IPS-15b (cell line): ENCODE measurements around the gene NAGLU.
A peak's percentile ranks its signal among the peaks of the same experiment; 100 is the strongest.

Source experiments
- H3K27me3 ChIP-seq: one replicate; pipeline ENCODE4 v1.6.1; 2013; ENCODE audit warnings: low read length; ENCODE audit not compliant: control insufficient read depth, insufficient read depth
- H3K36me3 ChIP-seq: one replicate; pipeline ENCODE4 v1.6.1; 2013; ENCODE audit warnings: low read length; ENCODE audit not compliant: control insufficient read depth, insufficient read depth
- H3K4me1 ChIP-seq: one replicate; pipeline ENCODE4 v1.6.1; 2013; ENCODE audit warnings: mild to moderate bottlenecking, low read length; ENCODE audit not compliant: control insufficient read depth, insufficient read depth
- H3K4me3 ChIP-seq: one replicate; pipeline ENCODE4 v1.5.1; 2013; ENCODE audit warnings: low read depth, low read length
- H3K9ac ChIP-seq: one replicate; pipeline ENCODE4 v1.6.1; 2013; ENCODE audit warnings: low read depth, mild to moderate bottlenecking, low read length
- H3K9me3 ChIP-seq: one replicate; pipeline ENCODE4 v1.6.1; 2013; ENCODE audit warnings: mild to moderate bottlenecking, low read length; ENCODE audit not compliant: control insufficient read depth, insufficient read depth

Gene NAGLU

GRCh38 chr17:42561897-42562387, 25.9 kb downstream of the NAGLU start, which contains the start of gene COASY:
Gene COASY (plus strand): TSS chr17:42562148. CDS start chr17:42562623, 475 bp downstream.
- Histone ChIP-seq H3K4me3 (peak within 1 kb of the TSS; percentile 89), H3K36me3 (peaks cover 17% of the 10 kb centered on the region), H3K9me3 (no peaks in the 10 kb centered on the region), H3K9ac (peak within 1 kb of the TSS; percentile 93), H3K4me1 (peaks cover 10% of the 10 kb centered on the region), H3K27me3 (no peaks in the 10 kb centered on the region)

DNA sequence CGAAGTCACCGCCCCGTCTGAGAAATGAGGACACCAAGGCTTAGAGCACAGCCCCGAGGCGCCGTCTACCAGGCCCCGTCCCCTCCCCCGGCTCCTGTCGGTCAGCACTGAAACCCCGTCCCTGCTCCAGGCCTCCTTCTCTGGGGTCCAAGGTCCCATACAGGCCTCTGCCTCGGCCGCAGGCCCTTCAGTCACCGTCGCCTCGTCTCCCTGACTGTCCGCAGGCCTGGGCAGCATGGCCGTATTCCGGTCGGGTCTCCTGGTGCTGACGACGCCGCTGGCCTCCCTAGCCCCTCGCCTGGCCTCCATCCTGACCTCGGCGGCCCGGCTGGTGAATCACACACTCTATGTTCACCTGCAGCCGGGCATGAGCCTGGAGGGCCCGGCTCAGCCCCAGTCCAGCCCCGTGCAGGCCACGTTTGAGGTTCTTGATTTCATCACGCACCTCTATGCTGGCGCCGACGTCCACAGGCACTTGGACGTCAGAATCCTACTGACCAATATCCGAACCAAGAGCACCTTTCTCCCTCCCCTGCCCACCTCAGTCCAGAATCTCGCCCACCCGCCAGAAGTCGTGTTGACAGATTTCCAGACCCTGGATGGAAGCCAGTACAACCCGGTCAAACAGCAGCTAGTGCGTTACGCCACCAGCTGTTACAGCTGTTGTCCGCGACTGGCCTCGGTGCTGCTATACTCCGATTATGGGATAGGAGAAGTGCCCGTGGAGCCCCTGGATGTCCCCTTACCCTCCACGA, 26.5 kb downstream of the NAGLU start:
- peaks cover 20% of the 10 kb centered on the region for H3K36me3 ChIP-seq
- peak overlapping the region; percentile 89 for H3K4me3 ChIP-seq
- no peaks in the 10 kb centered on the region for H3K27me3 ChIP-seq
- H3K4me1 ChIP-seq: peaks cover 10% of the 10 kb centered on the region
- no peaks in the 10 kb centered on the region for H3K9me3 ChIP-seq
- peak overlapping the region; percentile 93 for H3K9ac ChIP-seq

- no peaks in the 10 kb centered on the region for H3K27me3 ChIP-seq
- H3K36me3 ChIP-seq: peaks cover 20% of the 10 kb centered on the region
- peak overlapping the region; percentile 89 for H3K4me3 ChIP-seq
- peak overlapping the region; percentile 93 for H3K9ac ChIP-seq
- peaks cover 10% of the 10 kb centered on the region for H3K4me1 ChIP-seq
- H3K9me3 ChIP-seq: no peaks in the 10 kb centered on the region
Measured at GRCh38 chr17:42563143-42563509, 27.1 kb downstream of the NAGLU start.

DNA sequence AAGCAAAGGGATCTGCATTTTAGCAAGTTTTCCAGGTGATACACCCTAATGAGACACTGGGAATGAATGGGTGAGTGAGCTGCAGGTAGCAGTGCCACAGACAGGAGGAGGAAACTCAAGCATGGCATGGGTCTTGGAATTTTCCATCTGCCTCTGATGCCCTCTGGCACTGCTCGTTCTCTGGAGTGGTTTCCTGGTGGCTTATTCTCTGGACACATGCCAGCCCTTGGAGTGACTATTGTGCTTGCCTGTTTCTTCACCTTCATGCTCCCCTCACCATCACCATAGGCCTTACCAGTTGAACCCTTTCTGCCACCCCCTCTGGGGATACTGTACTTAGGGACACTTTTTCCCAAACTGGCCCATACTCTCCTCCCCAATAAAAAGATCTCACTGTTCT, 27.5 kb downstream of the NAGLU start:
- Histone ChIP-seq H3K4me3 (peak overlapping the region; percentile 37), H3K27me3 (no peaks in the 10 kb centered on the region), H3K4me1 (peaks cover 10% of the 10 kb centered on the region), H3K36me3 (peaks cover 22% of the 10 kb centered on the region), H3K9ac (peak overlapping the region; percentile 24), H3K9me3 (no peaks in the 10 kb centered on the region)

- Histone ChIP-seq H3K36me3 (peaks cover 26% of the 10 kb centered on the region), H3K4me3 (peak overlapping the region; percentile 37), H3K4me1 (peaks cover 10% of the 10 kb centered on the region), H3K9ac (no peak overlapping the region), H3K9me3 (no peaks in the 10 kb centered on the region), H3K27me3 (no peaks in the 10 kb centered on the region)
Measured at GRCh38 chr17:42563950-42564349, 27.9 kb downstream of the NAGLU start.

GRCh38 chr17:42564815-42565522, 28.9 kb downstream of the NAGLU start:
- peaks cover 36% of the 10 kb centered on the region for H3K36me3 ChIP-seq
- no peaks in the 10 kb centered on the region for H3K9me3 ChIP-seq
- H3K27me3 ChIP-seq: no peaks in the 10 kb centered on the region
- H3K9ac ChIP-seq: no peak overlapping the region
- H3K4me1 ChIP-seq: peaks cover 10% of the 10 kb centered on the region
- H3K4me3 ChIP-seq: no peak overlapping the region

DNA sequence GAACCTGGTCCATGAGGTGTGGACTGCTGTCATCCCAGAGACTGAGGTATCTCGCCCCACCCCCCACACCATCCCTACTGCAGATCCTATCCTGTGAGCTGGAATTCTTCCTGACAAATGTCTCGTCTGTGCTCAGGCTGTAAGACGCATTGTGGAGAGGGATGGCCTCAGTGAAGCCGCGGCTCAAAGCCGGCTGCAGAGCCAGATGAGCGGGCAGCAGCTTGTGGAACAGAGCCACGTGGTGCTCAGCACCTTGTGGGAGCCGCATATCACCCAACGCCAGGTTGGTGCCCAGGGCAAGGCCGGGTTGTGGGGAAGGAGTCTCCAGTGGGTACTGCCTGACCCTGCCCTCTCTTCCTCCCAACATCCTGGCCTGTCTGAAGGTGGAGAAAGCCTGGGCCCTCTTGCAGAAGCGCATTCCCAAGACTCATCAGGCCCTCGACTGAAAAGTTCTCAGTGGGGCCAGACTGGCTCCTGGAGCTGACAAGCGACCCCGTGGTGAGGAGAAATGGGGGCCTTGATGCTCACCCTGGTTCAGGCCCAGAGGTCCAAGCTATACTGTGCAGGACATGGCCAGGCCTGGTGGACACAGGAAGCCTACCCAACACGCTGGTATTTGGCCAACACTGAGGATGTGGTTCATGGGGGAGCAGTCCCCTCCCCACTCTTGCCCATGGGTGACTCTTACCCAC, 29.6 kb downstream of the NAGLU start:
- Histone ChIP-seq H3K4me1 (peaks cover 10% of the 10 kb centered on the region), H3K9me3 (no peaks in the 10 kb centered on the region), H3K4me3 (no peak overlapping the region), H3K9ac (no peak overlapping the region), H3K27me3 (no peaks in the 10 kb centered on the region), H3K36me3 (peaks cover 40% of the 10 kb centered on the region)

- H3K4me1 ChIP-seq: peaks cover 10% of the 10 kb centered on the region
- no peaks in the 10 kb centered on the region for H3K9me3 ChIP-seq
- peak overlapping the region; percentile 3 for H3K9ac ChIP-seq
- H3K36me3 ChIP-seq: peaks cover 42% of the 10 kb centered on the region
- no peaks in the 10 kb centered on the region for H3K27me3 ChIP-seq
- H3K4me3 ChIP-seq: peak overlapping the region; percentile 86
Measured at GRCh38 chr17:42566215-42566882, 30.3 kb downstream of the NAGLU start.

GRCh38 chr17:42566883-42567573, 31.0 kb downstream of the NAGLU start, which contains the start of gene MLX:
Gene MLX (plus strand): TSS chr17:42567100. CDS start chr17:42567125, 25 bp downstream.
- Histone ChIP-seq H3K36me3 (peaks cover 49% of the 10 kb centered on the region), H3K4me3 (peak within 1 kb of the TSS; percentile 86)

DNA sequence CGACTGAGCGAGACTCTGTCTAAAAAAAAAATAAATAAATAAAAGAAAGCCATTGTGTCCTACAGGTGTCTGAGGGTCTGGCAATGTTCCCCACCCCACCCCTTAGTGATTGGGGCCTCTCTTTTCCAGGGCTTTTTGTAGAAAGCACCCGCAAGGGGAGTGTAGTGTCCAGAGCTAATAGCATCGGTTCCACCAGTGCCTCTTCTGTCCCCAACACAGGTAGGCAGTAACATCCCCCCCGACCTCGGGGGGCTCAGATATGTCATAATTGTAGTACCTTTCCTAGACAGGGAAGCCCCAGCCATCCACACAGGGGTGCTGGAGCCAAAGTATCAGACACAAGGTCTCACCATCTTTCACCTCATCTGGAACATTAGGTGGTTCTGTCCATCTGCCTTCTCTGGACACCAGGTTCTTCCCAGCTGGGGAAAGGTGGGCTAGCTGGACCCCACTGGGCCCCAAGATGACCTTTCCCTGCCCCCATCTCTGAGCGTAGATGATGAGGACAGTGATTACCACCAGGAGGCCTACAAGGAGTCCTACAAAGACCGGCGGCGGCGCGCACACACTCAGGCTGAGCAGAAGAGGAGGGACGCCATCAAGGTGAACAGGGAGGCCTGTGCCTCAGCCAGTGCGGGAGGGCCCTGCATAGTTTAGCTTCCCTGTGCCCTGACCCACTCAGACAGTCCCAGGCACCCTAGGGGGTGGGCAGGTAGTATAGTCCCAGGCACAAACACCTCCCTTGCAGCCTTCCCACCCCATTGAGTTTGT, 32.5 kb downstream of the NAGLU start:
- H3K4me3 ChIP-seq: no peak overlapping the region
- H3K9me3 ChIP-seq: no peaks in the 10 kb centered on the region
- H3K9ac ChIP-seq: no peak overlapping the region
- peaks cover 4% of the 10 kb centered on the region for H3K4me1 ChIP-seq
- peaks cover 57% of the 10 kb centered on the region for H3K36me3 ChIP-seq
- H3K27me3 ChIP-seq: no peaks in the 10 kb centered on the region

More at GRCh38 chr17:42566883-42567573, 31.0 kb downstream of the NAGLU start, which contains the start of gene MLX:
- no peaks in the 10 kb centered on the region for H3K9me3 ChIP-seq
- H3K9ac ChIP-seq: peak within 1 kb of the TSS; percentile 79
- H3K27me3 ChIP-seq: no peaks in the 10 kb centered on the region
- H3K4me1 ChIP-seq: peaks cover 10% of the 10 kb centered on the region
